Islet precursor cell (in vitro differentiated cells): Measurements from ENCODE around the gene SMIM32.

Source experiments
- DNase-seq: peaks from one replicate; pipeline ENCODE4 v3.0.0-alpha.2; 2018

SMIM32 gene

DNA sequence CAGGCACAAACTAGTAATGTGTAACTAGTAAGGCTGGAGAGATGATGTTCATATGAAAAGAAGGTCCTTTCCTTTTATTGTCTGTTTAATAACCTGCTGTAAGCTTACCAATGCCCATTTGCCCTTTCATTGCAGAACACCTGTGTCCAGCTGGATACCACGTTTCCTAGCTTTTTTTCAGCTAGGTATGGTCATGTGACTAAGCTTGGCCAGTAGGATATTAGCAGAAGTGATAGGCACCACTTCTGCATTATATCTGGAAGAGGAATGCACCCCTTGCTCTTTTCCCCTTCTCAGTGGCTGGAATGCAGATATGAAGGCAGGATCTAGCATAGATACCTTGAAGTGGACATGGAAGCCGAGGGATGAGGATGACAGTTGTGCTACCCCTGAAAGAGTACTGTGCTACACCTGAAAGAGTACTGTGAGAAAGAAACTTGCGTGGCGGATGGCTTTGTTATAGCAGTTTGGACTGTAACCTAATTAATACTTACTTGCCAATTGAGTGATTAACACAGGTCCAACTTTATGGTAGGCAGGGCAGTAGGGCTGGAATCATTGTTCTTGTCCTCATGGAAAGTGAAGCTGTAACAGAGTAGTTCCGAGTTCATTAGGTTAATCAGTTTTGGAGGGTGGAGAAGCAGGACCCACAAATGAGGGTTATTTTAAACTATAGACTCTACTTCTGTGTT is 6.8 kb downstream of the SMIM32 start:
- DNase-seq, result no peak

GRCh38 chr5:136182618-136183017 is 10.3 kb downstream of the SMIM32 start:
- DNase-seq, result no peak

DNA sequence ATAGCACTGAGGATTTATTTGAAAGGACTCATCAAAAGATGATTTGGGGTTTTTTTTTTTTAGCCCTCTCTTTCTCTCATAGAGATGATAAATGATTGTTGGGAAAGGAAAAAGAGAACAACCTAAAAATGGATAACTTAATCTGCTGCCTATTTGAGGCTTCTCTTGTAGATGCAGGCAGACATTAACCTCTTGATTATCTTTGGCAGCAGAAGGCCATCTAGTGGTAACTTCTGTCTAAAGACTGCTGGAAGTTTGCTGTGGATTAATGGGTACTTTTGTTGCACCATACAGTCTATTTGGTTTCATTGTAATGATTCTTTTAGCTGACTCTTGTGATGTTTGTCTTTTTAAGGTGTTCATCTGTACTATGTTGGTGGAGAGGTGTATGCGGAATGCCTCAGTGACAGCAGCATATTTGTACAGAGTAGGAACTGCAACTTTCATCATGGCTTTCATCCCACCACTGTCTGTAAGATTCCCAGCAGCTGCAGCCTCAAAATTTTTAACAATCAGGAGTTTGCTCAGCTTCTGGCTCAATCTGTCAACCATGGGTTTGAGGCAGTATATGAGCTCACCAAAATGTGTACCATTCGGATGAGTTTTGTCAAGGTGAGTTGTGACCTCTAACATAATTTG is 18.8 kb downstream of the SMIM32 start:
- no peak for DNase-seq

- no peak for DNase-seq
Measured at GRCh38 chr5:136169218-136169617, 23.7 kb downstream of the SMIM32 start.

- no peak for DNase-seq
Measured at GRCh38 chr5:136166909-136167308, 26.1 kb downstream of the SMIM32 start.

- no peak for DNase-seq
Measured at GRCh38 chr5:136164226-136164625, 28.7 kb downstream of the SMIM32 start.

DNA sequence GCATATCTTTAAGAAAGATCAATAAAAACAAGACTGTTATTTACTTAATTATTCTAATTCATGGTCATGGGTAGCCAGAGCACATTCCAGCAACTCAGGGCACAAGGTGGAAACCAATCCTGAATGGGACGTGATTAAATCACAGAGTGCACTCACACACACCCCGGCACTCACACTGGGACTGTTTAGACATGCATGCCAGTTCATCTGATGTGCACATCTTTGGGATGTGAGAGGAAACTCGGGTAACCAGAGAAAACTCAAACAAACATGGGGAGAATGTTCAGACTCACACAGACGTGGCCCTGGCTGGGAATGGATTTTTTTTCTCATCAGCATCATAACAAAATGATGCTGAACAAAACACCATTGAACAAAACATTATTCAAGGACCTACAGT is 31.0 kb downstream of the SMIM32 start:
- DNase-seq, result no peak

DNA sequence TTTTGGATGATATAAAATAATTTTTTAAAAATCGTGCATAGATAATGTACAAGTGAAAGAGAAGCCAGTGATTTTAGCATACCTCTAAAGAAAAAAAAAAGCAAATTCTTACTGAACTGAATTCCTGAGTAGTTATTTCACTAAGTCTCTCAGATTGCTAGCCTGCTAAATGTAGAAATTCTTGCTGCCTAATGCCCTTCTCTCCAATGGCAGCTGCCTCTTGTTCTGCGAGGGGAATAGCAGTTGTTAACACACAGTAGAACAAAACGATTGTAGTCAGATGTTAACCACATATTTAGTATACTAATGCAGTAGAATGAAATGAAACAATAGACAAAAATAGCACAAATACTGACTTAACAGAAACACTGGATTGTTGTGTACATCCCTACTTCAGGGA is 33.5 kb downstream of the SMIM32 start:
- DNase-seq, result no peak

DNA sequence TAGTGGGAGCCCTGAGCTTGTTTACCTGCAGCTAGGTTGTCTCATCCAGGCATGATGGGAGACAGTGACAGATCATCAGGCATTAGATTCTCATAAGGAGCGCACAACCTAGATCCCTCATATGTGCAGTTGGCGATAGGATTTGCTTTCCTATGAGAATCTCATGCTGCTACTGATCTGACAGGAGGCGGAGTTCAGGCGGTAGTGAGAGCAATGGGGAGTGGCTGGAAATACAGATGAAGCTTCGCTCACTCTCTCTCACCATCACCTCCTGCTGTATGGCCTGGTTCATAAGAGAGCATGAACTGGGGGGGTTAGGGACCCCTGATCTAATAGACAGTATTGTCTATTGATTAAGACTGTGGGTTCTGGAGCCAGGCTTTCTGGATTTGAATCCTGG is 35.4 kb downstream of the SMIM32 start:
- no peak for DNase-seq

DNA sequence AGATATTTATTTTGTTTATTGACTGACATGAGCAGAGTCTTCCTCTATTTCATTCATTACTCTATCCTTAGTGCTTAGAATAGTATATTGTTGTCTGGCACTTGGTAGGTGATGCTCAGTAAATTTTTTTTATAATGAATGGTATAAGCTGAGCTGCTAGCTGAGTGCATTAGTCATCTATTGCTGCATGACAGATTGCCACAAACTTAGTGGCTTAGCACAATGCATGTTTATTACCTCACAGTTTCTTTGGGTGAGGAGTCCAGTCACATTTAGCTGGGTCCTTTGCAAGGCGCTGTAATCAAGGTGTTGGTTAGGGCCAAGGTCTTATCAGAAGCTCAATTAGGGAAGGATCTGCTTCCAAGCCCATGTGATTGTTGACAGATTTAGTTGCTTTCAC is 37.2 kb downstream of the SMIM32 start:
- DNase-seq, result no peak

DNA sequence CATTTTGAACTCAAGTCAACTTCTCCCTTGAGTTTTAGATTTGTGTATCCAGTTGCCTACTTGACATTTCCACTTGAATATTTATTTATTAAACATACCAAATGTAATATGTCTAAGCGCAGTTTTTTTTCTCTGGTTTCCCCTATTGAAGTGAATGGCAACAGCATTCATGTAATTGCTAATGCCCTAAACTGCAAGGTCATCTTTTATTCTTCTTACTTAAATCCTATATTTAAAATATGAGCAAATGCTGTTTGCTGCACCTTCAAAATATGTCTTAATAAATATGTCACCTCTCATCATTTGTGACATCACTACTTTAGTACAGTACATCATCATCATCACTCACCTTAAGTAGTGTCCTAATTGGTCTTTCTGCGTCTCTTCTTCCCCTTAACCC is 37.9 kb downstream of the SMIM32 start:
- no peak for DNase-seq

GRCh38 chr5:136153581-136154236 is 39.3 kb downstream of the SMIM32 start:
- DNase-seq, result no peak

DNA sequence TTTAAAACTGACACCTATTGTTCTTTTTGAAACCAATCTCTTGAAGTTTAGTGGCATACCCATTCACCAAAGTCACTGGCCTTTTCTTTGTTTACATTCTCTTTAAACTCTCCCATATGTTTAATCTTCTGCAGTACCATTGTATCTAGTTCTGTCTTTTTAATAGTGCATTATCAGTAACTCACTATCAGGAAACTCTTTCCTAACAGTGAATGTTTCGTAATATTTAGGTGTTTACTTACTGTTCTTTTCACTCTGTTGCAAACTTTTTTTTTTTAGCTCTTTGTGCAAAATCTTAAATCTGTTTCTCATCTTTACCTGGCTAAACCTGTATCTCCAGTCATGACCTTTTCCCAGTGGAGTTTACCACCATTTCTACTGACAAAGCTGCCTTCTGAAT is 43.1 kb downstream of the SMIM32 start:
- DNase-seq, result no peak

GRCh38 chr5:136147632-136148031 is 45.3 kb downstream of the SMIM32 start:
- DNase-seq, result no peak

GRCh38 chr5:136146201-136146600 is 46.8 kb downstream of the SMIM32 start:
- DNase-seq, result no peak

DNA sequence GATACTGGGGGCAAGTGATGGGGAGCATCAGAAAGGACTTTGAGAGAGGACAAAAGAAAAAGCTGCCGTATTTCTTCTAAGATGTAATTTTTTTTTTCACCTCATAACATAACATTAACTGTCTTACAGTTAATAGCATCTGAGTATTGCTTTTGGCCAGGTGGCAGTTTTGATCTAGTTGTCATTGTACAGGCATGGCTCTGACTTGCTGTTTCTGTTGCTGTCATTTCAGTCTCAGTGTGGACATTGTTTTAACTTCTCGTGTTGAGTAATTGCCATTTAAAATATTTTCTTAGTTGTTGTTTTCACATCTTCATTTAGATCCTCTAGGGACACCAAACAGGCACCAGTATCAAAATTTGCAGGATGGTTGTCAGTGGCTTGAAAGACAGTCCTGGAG is 47.9 kb downstream of the SMIM32 start:
- DNase-seq, result no peak

GRCh38 chr5:136143763-136144162 is 49.2 kb downstream of the SMIM32 start:
- DNase-seq, result no peak

DNA sequence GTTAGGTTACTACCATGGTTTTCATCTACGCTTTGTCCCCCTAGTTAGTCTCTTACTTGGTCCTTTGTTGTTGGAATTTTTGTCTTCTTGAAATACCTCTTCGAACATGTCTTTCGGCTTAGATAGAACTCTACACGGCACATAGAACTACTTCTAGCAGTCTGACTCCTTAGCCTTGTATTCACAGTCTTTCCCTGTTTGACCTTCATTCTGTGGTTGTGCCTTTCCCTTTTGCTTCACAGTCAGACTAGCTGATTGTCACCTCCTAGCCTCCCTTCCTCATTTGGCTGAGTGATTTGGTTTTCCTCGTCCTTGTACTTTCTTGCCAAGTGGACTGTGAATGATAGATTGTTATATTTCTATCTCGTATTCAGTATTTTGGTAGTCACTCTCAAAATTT is 49.6 kb downstream of the SMIM32 start:
- DNase-seq, result no peak

GRCh38 chr5:136141561-136141960 is 51.4 kb downstream of the SMIM32 start:
- DNase-seq, result no peak
